GM12801 (cell line): ENCODE results near the gene MRPL4.

Experiments used
- TF ChIP-seq, protein P1 (sequence below): IDR thresholded peaks from one replicate; pipeline ENCODE4 v1.5.1; 2011; ENCODE audit warnings: control low read depth; ENCODE audit not compliant: insufficient read length; ENCODE audit errors: extremely low read depth

The MRPL4 gene

GRCh38 chr19:10230861-10231611 lies 21.0 kb upstream of the MRPL4 start, which contains the start of gene S1PR2:
Gene S1PR2, minus strand, starts transcription at chr19:10231331. Its CDS starts 6,426 bp downstream, at chr19:10224905.
- TF ChIP-seq, protein P1, sequence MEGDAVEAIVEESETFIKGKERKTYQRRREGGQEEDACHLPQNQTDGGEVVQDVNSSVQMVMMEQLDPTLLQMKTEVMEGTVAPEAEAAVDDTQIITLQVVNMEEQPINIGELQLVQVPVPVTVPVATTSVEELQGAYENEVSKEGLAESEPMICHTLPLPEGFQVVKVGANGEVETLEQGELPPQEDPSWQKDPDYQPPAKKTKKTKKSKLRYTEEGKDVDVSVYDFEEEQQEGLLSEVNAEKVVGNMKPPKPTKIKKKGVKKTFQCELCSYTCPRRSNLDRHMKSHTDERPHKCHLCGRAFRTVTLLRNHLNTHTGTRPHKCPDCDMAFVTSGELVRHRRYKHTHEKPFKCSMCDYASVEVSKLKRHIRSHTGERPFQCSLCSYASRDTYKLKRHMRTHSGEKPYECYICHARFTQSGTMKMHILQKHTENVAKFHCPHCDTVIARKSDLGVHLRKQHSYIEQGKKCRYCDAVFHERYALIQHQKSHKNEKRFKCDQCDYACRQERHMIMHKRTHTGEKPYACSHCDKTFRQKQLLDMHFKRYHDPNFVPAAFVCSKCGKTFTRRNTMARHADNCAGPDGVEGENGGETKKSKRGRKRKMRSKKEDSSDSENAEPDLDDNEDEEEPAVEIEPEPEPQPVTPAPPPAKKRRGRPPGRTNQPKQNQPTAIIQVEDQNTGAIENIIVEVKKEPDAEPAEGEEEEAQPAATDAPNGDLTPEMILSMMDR: no peak

- TF ChIP-seq, protein P1: no peak
These were observed 20.3 kb upstream of the MRPL4 start for GRCh38 chr19:10231612-10232228.

GRCh38 chr19:10233946-10234345 lies 18.1 kb upstream of the MRPL4 start:
- TF ChIP-seq, protein P1: no peak

- TF ChIP-seq, protein P1: no peak
These were observed 17.0 kb upstream of the MRPL4 start for GRCh38 chr19:10235003-10235402.

DNA sequence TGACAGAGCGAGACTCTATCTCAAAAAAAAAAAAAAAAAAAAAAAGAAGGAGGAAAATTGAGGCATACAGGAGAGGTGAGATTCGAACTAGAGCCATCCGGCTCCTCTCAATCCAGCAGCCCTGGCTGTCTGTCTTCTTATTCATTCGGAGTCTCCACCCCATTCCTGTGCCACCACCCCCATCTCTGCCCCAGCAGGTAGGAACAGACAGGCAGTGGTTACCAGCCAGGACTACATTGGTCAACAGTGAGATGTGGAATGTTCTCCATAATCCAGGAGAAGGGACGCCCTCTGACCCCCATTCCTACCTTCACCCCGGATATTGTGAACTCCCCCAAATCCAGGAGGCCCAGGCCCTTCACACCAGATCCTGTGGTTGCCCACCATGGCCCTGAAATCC lies 14.3 kb upstream of the MRPL4 start:
- TF ChIP-seq, protein P1: no peak

DNA sequence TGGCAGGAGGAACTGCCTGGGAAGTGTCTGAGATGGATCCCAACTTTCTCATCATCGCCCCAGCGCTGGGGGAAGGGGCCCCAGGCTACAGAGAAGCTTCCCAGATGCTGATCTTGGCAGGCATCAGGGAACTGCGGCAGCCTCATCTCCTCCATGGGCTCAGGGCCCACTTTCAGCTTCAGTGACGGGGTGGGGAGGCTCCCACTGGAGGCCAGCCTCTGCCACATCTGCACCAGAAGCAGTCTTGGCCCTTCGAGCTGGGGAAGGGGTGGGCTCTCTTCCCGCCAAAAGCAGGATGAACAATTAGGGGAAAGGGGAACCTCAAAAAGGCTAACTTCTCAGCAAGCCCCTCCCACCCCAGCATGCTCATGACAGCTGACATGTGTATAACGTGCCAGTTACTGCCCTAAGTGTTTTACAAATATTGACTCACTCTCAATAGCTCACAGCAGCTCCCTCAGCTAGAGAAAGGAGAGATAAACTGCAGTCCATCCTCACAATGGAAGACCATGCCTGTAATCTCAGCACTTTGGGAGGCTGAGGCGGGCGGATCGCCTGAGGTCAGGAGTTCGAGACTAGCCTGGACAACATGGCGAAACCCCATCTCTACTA lies 13.7 kb upstream of the MRPL4 start:
- TF ChIP-seq, protein P1: no peak

- TF ChIP-seq, protein P1: no peak
These were observed 8.4 kb upstream of the MRPL4 start for GRCh38 chr19:10243606-10244005.
